ENCODE measurements around the gene CAPG. TPM values are rescaled to one million over a fixed set of nuclear protein-coding genes. Genes with fewer than 3 reads are reported as not detected.

CAPG gene, protein sequence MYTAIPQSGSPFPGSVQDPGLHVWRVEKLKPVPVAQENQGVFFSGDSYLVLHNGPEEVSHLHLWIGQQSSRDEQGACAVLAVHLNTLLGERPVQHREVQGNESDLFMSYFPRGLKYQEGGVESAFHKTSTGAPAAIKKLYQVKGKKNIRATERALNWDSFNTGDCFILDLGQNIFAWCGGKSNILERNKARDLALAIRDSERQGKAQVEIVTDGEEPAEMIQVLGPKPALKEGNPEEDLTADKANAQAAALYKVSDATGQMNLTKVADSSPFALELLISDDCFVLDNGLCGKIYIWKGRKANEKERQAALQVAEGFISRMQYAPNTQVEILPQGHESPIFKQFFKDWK
- total RNA-seq: 701 and 871 TPM in 2 replicates

- no peak for TF ChIP-seq CTCF (IDR thresholded peaks at IDR 0.05; ENCODE audit: insufficient read depth, low read length, severe bottlenecking)
- Histone ChIP-seq H3K4me3 (ENCODE audit: low read depth, low read length) (peak within 1 kb of the TSS; percentile 14), H3K36me3 (ENCODE audit: control insufficient read depth, insufficient read depth, low read length) (peaks cover 6% of the 10 kb centered on the region), H3K27me3 (ENCODE audit: control insufficient read depth, insufficient read depth, low read length) (no peaks in the 10 kb centered on the region)
- peak; percentile 61 for DNase-seq (ENCODE audit: low read depth)
- no peak for FAIRE-seq
These were observed at the start of gene CAPG for GRCh38 chr2:85409845-85410583. Gene CAPG (minus strand): TSS chr2:85410366. CDS start chr2:85402145, 8,221 bp downstream.

DNA sequence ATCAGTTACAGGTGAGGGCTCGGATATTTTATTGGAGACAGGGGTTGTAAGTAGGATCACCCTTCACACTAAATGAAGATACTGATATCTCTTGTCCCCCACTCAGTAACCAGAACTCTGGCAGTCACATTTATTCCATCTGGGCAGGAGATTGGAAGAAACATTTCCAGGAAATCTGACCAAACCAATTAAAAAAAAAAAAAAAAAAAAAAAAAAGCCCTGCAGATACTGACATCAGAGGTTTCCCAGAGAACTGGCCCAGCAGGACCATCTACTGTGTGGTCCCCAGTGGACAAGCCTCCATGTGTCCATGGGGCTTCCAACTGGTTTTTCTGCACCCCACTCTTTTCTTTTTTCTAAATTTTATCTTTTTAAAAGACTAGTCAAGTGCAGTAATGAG lies 49.6 kb upstream of the CAPG start:
- H3K4me3 ChIP-seq (ENCODE audit: low read depth, low read length): no peak overlapping the region
- TF ChIP-seq CTCF (IDR thresholded peaks at IDR 0.05; ENCODE audit: insufficient read depth, low read length, severe bottlenecking): no peak
- no peak for FAIRE-seq
- H3K27me3 ChIP-seq (ENCODE audit: control insufficient read depth, insufficient read depth, low read length): no peaks in the 10 kb centered on the region
- no peaks in the 10 kb centered on the region for H3K36me3 ChIP-seq (ENCODE audit: control insufficient read depth, insufficient read depth, low read length)
- no peak for DNase-seq (ENCODE audit: low read depth)

DNA sequence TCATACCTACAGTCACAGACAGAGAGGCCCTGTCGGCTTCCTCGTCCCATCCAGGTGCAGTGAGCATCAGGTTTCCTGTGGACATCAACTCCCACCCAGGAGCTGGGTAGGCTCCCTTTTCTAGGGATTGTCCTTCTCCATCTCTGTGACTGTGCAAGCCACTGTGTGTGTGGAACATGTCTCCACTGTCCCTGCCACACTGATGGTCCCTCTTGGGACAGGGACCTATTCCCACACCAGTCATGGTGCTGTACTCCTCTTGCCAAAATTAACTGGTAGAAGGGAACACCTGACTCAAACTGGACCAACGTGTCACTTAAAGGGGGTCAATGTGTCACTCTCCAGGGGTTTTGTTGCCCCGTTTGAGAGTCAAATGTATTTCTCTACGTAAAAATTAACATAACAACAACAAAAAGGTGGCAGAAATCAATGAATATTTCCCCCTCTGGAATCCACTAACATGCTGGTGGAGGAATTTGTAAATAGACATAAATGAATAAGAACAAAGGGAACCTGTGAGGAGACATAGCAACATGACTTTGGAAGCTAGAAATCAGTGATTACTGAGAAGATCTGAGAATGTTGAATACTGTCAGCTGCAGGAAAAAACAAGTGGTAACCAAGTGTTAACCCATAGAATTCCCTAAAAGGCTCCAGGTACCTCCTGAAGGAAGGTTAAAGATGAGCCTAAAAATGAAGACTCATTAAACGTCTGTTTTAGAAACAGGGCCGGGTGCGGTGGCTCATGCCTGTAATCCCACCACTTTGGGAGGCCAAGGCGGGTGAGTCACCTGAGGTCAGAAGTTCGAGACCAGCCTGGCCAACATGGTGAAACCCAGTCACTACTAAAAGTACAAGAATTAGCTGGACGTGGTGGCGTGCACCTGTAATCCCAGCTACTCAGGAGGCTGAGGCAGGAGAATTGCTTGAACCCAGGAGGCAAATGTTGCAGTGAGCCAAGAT lies 48.7 kb upstream of the CAPG start:
- Histone ChIP-seq H3K4me3 (ENCODE audit: low read depth, low read length) (no peak overlapping the region), H3K27me3 (ENCODE audit: control insufficient read depth, insufficient read depth, low read length) (no peaks in the 10 kb centered on the region), H3K36me3 (ENCODE audit: control insufficient read depth, insufficient read depth, low read length) (no peaks in the 10 kb centered on the region)
- TF ChIP-seq CTCF (IDR thresholded peaks at IDR 0.05; ENCODE audit: insufficient read depth, low read length, severe bottlenecking): no peak
- FAIRE-seq (no peak), DNase-seq (ENCODE audit: low read depth) (no peak)

GRCh38 chr2:85457877-85458316 lies 47.7 kb upstream of the CAPG start:
- no peaks in the 10 kb centered on the region for H3K36me3 ChIP-seq (ENCODE audit: control insufficient read depth, insufficient read depth, low read length)
- H3K27me3 ChIP-seq (ENCODE audit: control insufficient read depth, insufficient read depth, low read length): no peaks in the 10 kb centered on the region
- no peak overlapping the region for H3K4me3 ChIP-seq (ENCODE audit: low read depth, low read length)
- FAIRE-seq (no peak), DNase-seq (ENCODE audit: low read depth) (peak; percentile 92)
- no peak for TF ChIP-seq CTCF (IDR thresholded peaks at IDR 0.05; ENCODE audit: insufficient read depth, low read length, severe bottlenecking)

GRCh38 chr2:85457043-85457442 lies 46.9 kb upstream of the CAPG start:
- TF ChIP-seq CTCF (IDR thresholded peaks at IDR 0.05; ENCODE audit: insufficient read depth, low read length, severe bottlenecking): no peak
- DNase-seq (ENCODE audit: low read depth) (no peak), FAIRE-seq (no peak)
- no peaks in the 10 kb centered on the region for H3K36me3 ChIP-seq (ENCODE audit: control insufficient read depth, insufficient read depth, low read length)
- H3K27me3 ChIP-seq (ENCODE audit: control insufficient read depth, insufficient read depth, low read length): no peaks in the 10 kb centered on the region
- H3K4me3 ChIP-seq (ENCODE audit: low read depth, low read length): no peak overlapping the region

Measured in bronchial epithelial cell (primary cell).